OCI-LY7 (cell line): Measurements from ENCODE around the gene KIAA1958. TPM values are rescaled to one million over a fixed set of nuclear protein-coding genes. Genes with fewer than 3 reads are reported as not detected.

Experiments used
- BruUV-seq: library from RNA; stranded (reverse); fragments of 400-500 nt; replicated peaks from 2 replicates; lab custom pipeline; 2021; lab: Mats Ljungman, UMichigan
- CTCF ChIA-PET: fragments of 300-600 bp; sonication (Branson Sonifier 250); formaldehyde crosslinking; loops from one replicate; lab custom pipeline; 2022; ENCODE audit warnings: antibody characterized with exemption; ENCODE audit not compliant: unreplicated experiment; lab: Charles Lee
- POLR2A ChIA-PET: fragments of 300-600 bp; sonication (Branson Sonifier 250); formaldehyde crosslinking; loops from one replicate; lab custom pipeline; 2022; ENCODE audit warnings: antibody characterized with exemption; lab: Charles Lee
- DNase-seq: peaks from one replicate; pipeline ENCODE4 v3.0.0-alpha.2; 2015; ENCODE audit warnings: low spot score
- H2AFZ ChIP-seq: fragments of 200-600 bp; sonication (generic), shearing (Covaris generic); 2 replicates; pipeline ENCODE4 v1.6.1; 2014; ENCODE audit warnings: mild to moderate bottlenecking, antibody characterized with exemption, low read length, moderate library complexity
- H3K27ac ChIP-seq: fragments of 200-600 bp; sonication (generic); 2 replicates; pipeline ENCODE4 v1.5.1; 2014; ENCODE audit warnings: mixed run types, low read depth, mild to moderate bottlenecking, moderate library complexity, low read length, inconsistent platforms; ENCODE audit not compliant: poor library complexity, severe bottlenecking
- H3K36me3 ChIP-seq: fragments of 200-600 bp; sonication (generic); 2 replicates; pipeline ENCODE4 v1.6.1; 2014; ENCODE audit warnings: mild to moderate bottlenecking, antibody characterized with exemption, low read length, moderate library complexity, mixed read lengths; ENCODE audit not compliant: insufficient read depth
- H3K4me1 ChIP-seq: fragments of 200-600 bp; sonication (generic); 2 replicates; pipeline ENCODE4 v1.5.1; 2014; ENCODE audit warnings: mild to moderate bottlenecking, low read length; ENCODE audit not compliant: insufficient read depth, poor library complexity, severe bottlenecking
- H3K4me2 ChIP-seq: fragments of 200-600 bp; sonication (generic); 2 replicates; pipeline ENCODE4 v1.6.1; 2014; ENCODE audit warnings: mild to moderate bottlenecking, low read length
- H3K4me3 ChIP-seq: fragments of 200-600 bp; sonication (generic); 2 replicates; pipeline ENCODE4 v1.5.1; 2014; ENCODE audit warnings: mild to moderate bottlenecking, low read depth, low read length; ENCODE audit not compliant: poor library complexity, severe bottlenecking
- H3K79me2 ChIP-seq: fragments of 200-600 bp; sonication (generic); 2 replicates; pipeline ENCODE4 v1.6.1; 2016; ENCODE audit warnings: low read depth, mild to moderate bottlenecking, low read length, moderate library complexity, mixed read lengths; ENCODE audit not compliant: insufficient read depth
- H3K9me2 ChIP-seq: fragments of 200-600 bp; sonication (generic); 2 replicates; pipeline ENCODE4 v1.6.1; 2016; ENCODE audit warnings: mild to moderate bottlenecking, low read length, mixed read lengths; ENCODE audit not compliant: insufficient read depth
- H3K9me3 ChIP-seq: fragments of 200-600 bp; sonication (generic); 2 replicates; pipeline ENCODE4 v1.6.1; 2014; ENCODE audit warnings: mild to moderate bottlenecking, mixed run types, low read length, mixed read lengths
- H4K20me1 ChIP-seq: fragments of 200-600 bp; sonication (generic); 2 replicates; pipeline ENCODE4 v1.6.1; 2014; ENCODE audit warnings: mild to moderate bottlenecking, antibody characterized with exemption, low read length, moderate library complexity, mixed read lengths; ENCODE audit not compliant: insufficient read depth
- CTCF ChIP-seq: fragments of 200-600 bp; sonication (generic); conservative IDR thresholded peaks from 2 replicates; pipeline ENCODE4 v1.5.1; 2014; ENCODE audit warnings: mild to moderate bottlenecking, antibody characterized with exemption, low read length, moderate library complexity, mixed read lengths
- EZH2phosphoT487 ChIP-seq: fragments of 200-600 bp; sonication (generic); IDR thresholded peaks from 2 replicates; pipeline ENCODE4 v1.6.1; 2018; ENCODE audit warnings: low read depth, borderline replicate concordance, mild to moderate bottlenecking, mixed run types, antibody characterized with exemption, low read length, moderate library complexity, mixed read lengths
- intact Hi-C: fragments of 100-400 bp; cut with micrococcal nuclease; formaldehyde crosslinking; loops from one replicate; pipeline ENCODE4 v1.10.0; 2022; ENCODE audit not compliant: unreplicated experiment
- total RNA-seq, 2 experiments: library from RNA; depleted of rRNA in 1 of 2; stranded (reverse); fragments of >200 nt in 1 of 2; shearing (Covaris generic) in 1 of 2; gene quantifications; 2 replicates each; pipeline ENCODE4 v1.2.3, GENCODE V29; 2014 to 2022

KIAA1958 gene
- total RNA-seq, 2 experiments from 2014 or later, result 15.4 to 19.8 TPM

DNA sequence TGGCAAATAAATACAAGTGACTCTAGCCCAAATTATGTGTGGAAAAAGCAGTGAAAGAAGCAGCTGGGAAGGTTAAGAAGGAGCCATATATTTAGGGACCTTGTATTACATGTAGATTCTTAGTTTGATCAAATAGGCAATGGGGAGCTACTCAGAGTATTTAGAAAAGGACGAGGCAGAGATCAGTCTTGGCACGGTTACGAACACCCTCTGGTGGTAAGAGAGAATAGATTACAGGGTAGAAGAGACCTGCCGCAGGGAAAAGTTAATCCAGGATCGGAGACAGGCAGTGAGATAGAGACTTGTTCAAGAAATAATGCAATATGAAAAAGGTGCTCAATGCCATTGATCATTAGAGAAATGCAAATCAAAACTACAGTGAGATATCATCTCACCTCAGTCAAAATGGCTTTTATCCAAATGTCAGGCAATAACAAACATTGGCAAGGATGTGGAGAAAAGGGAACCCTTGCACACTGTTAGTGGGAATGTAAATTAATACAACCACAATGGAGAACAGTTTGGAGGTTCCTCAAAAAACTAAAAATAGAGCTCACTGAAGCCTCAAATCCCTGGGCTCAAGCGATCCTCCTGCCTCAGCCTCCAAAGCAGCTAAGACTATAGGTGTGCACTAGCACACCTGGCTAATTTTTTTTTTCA lies 219.3 kb downstream of the KIAA1958 start:
- H3K79me2 ChIP-seq, result peaks cover 49% of the 10 kb centered on the region
- no peaks in the 10 kb centered on the region for H3K4me1 ChIP-seq
- 0 out of 2 replicates have a peak, but pooled peaks cover 3% of the 10 kb centered on the region for H4K20me1 ChIP-seq
- H3K4me3 ChIP-seq, result no peak overlapping the region
- no peak overlapping the region for H3K4me2 ChIP-seq
- H2AFZ ChIP-seq, result no peak overlapping the region
- TF ChIP-seq CTCF, result 0 out of 2 replicates have a peak, but pooled peaks have one; percentile 22
- no peak for TF ChIP-seq EZH2phosphoT487
- H3K9me3 ChIP-seq, result no peaks in the 10 kb centered on the region
- no peaks in the 10 kb centered on the region for H3K9me2 ChIP-seq
- POLR2A ChIA-PET, result interaction anchor here (0.6 to 1.2 kb wide), 3 partner anchors 8 to 291 kb away, joined by 3 to 6 read pairs (median 3); partner anchors contain the start of gene INIP
- CTCF ChIA-PET, result interaction anchor here (0.6 kb wide), 1 partner anchor 12 kb away, joined by 3 read pairs; the partner anchor contains the start of gene INIP
- DNase-seq, result no peak
- no TSS peak for BruUV-seq
- intact Hi-C loops, result no loop called here
- peaks cover 56% of the 10 kb centered on the region for H3K36me3 ChIP-seq
- no peak overlapping the region for H3K27ac ChIP-seq

- TF ChIP-seq EZH2phosphoT487 (no peak), CTCF (peak; percentile 71)
- Histone ChIP-seq H4K20me1 (peaks cover 3% of the 10 kb centered on the region; the same call in 1 of the 2 replicates), H3K9me2 (no peaks in the 10 kb centered on the region), H3K4me1 (peaks cover under 1% of the 10 kb centered on the region), H3K4me3 (no peak overlapping the region), H3K79me2 (peaks cover 81% of the 10 kb centered on the region), H3K9me3 (peaks cover 4% of the 10 kb centered on the region; the same call in 1 of the 2 replicates), H3K27ac (no peak overlapping the region), H3K36me3 (peaks cover 59% of the 10 kb centered on the region), H3K4me2 (no peak overlapping the region), H2AFZ (no peak overlapping the region)
- no TSS peak for BruUV-seq
- peak; percentile 19 for DNase-seq
- ChIA-PET POLR2A (interaction anchor here (1.5 kb wide), 1 partner anchor 17 kb away, joined by 4 read pairs; no protein-coding TSS in a partner anchor), CTCF (no interaction called here)
- intact Hi-C loops, result loop anchor here (10.0 kb wide), 1 partner anchor 816 kb away; the partner anchor contains the start of gene UGCG
Observed at GRCh38 chr9:112711050-112711689, 224.5 kb downstream of the KIAA1958 start.
